Activated CD4-positive, alpha-beta T cell treated with anti-CD3 and anti-CD28 coated beads for 24 hours (primary cell): ENCODE data around the gene PROX1.

Source experiments
- DNase-seq, 2 donors: peaks; one replicate each; pipeline ENCODE4 v3.0.0-alpha.2; 2020; ENCODE audit warnings: low read depth in 2 of 2

PROX1 gene, protein sequence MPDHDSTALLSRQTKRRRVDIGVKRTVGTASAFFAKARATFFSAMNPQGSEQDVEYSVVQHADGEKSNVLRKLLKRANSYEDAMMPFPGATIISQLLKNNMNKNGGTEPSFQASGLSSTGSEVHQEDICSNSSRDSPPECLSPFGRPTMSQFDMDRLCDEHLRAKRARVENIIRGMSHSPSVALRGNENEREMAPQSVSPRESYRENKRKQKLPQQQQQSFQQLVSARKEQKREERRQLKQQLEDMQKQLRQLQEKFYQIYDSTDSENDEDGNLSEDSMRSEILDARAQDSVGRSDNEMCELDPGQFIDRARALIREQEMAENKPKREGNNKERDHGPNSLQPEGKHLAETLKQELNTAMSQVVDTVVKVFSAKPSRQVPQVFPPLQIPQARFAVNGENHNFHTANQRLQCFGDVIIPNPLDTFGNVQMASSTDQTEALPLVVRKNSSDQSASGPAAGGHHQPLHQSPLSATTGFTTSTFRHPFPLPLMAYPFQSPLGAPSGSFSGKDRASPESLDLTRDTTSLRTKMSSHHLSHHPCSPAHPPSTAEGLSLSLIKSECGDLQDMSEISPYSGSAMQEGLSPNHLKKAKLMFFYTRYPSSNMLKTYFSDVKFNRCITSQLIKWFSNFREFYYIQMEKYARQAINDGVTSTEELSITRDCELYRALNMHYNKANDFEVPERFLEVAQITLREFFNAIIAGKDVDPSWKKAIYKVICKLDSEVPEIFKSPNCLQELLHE

DNA sequence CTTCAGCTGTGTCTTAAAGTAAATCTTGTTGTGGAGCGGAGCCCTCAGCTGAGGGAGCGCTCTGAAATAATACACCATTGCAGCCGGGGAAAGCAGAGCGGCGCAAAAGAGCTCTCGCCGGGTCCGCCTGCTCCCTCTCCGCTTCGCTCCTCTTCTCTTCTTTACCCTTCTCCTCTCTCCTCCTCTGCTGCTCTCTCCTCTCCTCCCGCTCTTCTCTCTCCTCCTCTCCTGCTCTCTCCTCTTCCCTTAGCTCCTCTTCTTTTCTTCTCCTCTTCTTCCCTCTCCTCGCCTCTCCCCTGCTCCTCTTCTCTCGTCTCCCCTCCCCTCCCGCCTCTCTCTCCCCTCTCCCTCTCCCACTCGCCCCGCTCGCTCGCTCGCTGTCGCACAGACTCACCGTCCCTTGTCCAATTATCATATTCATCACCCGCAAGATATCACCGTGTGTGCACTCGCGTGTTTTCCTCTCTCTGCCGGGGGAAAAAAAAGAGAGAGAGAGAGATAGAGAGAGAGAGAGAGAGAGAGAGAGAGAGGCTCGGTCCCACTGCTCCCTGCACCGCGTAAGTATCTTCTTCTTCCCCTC, at the start of gene PROX1:
Gene PROX1 (plus strand): TSS at position 47 of the 580 bp plus-strand sequence. CDS start 8,563 bp downstream, outside the sequence.
- DNase-seq, result no peak

DNA sequence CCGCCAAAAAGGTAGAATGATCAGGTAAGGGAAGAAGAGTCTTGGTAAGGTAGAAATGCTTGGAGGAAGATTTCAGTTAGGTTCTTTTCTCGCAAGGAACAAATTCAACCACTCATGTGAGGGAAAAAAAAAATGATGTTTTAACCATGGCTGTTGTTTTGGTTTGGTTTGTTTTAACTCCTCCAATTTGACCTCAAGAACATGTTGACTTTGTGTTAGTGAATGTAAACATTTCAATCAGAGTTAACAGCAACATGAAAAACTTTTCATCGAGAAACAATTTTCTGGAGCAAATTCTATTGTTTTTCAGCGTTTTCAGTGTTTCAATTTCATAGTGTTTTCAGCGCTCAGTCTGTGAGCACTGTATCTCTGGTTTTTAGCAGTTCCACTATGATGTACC, 49.0 kb upstream of the PROX1 start:
- no peak for DNase-seq

DNA sequence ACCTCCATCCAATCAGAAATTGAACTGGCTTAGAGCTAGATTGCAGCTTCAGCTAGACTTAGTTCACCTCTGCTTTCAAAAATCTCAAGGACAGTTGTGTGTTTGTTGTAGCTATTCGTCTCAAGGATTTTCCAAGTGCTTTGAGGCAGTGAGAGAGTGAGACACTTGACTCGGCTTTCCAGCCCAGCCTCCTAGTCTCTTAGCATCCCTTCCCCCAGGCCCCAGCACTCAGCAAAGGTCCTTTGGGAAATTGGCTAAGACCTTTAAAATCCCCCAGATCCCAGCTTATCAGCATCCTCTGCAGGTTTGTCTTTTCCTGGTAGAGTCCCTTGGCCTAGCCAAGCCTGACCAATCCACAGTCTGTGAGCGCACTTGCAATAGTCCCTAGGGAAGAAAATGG, 47.9 kb upstream of the PROX1 start:
- DNase-seq, result no peak

DNA sequence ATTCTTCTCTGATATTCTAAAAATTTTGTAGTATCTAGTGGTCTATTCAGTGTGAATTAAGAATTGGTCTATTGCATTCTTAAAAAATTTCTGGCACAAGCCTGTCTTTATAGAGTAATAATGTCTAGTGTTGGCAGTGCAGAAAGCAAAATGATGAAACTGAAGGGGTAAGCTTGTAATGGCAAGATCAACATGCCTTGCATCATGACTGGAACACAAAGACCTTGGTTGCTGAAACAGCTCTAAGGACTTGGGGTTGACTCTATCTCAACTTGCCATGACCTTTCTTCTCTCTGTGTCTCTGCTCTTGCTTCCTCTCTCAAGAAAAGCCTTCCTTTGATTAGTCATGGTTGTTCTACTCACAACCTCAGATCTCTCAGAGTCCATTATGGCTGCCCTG, 46.8 kb upstream of the PROX1 start:
- no peak for DNase-seq

DNA sequence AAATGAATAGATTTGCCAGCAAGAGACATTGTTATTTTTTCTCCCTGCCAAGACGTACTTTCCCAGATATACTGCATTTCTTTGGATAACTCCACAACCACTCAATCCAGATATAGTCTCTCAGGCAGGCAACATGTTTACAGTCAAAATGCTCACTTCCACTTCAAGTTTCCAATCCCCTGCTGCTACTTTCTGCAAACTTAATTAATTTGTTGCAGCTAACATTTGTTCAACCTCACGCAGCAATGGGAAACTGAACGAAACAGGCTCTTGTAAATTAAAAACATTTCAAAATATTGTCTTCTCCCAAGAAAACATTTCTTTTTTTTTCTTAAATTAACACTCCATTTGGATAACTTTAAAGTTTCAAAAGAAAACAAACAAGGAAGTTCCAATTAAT, 45.7 kb upstream of the PROX1 start:
- no peak for DNase-seq

DNA sequence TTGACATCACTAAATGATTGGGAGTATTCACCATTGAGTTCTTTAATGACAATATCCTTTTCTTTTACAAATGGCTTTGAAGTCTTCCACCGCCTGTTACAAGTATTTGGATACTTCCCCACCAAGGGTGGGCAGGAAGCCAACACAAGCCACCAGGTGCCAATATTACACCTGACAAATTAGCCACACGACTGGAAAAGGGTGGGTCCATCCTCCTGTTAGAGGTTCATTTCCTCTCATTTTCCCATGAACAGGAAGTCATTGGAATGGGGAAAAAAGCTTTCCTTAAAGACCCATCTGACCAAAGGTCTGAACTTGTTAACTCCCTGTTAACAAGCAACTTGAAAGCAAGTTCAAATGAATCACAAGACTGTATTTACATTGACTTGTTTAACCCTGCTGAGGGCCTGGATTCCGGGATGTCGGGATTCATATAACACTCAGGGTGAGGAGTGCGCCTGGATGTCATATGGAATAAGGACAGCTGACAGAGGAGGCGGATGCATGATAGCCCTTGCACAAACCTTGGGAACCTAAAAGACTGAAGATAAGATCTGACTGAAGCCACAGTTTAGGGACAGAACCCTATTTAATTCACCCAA, 40.5 kb upstream of the PROX1 start:
- DNase-seq, result no peak

DNA sequence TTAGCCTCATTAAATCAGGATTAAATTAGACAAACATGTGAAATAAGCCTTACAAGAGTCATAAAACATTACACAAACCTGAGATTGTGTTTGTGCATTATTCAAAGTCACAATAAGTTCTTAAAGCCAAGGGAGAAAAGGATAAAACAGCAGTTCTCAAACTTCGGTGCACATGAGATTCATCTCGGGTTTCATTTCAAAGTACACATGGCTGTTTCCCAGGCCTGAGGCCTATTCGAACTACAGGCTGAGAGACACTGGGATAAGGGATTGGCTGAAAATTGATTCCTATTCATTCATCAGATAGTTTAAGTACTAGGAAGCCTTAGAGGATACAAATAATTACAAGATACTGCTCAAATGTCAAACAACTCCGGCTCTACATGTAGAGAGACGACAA, 35.9 kb upstream of the PROX1 start:
- no peak for DNase-seq

DNA sequence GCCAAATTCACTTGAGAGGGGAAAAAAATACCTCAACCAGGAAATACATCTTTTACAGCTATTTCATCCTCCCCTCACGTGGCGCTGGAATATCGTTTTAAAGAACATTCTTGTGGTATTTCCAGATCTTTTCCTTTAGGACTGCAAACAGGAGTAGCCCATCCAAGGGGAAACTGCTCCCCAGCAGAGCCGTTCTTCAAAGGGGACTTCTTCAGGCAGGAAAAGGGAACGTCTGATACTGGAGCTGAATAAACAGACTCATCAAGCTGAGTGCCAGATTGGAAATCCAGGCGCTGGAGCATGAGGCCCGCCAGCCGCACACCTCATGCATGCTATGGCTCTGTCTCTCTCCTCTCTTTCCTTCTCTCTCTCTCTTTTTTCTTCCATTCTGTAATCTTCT, 34.0 kb upstream of the PROX1 start:
- DNase-seq, result no peak

DNA sequence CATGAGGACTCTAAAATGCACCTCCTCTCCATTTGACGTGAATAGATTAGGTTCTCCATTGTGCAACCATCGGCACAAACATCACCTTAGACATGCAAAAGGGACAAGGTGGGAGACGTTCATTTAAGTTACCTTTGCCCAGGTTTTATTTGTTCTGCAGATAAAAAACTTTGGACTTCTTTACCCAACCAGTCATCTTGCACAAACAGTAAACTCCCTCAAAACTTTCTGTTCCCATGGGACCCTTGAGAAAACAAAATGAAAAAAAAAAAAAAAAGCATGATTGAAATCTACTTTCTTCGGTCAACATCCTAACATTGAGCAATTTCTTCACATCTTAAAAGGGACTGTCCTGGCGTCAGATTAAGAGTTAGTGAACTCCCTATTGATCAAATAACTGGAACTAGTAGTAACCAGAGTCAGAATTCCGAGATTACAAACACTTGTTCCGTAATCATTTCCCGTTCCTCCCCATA, 31.4 kb upstream of the PROX1 start:
- no peak for DNase-seq

DNA sequence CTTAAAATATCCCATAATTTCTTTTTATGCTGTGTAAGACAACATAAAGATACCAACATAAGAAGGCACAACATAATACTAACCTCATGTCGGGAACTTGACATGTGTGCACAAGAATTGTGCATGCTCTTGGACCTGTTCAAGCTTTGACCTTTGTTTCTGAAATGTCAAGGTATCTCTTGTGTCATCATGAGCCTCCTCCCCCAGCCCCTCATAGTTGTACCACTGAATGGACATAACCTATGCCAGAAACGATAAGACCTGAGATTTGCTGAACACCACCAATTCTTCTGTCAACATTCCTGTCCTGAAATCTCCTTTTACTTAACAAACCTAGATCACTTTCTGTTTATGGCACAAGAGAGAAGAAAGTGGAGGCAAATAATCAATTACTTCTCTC, 29.4 kb upstream of the PROX1 start:
- DNase-seq, result no peak

DNA sequence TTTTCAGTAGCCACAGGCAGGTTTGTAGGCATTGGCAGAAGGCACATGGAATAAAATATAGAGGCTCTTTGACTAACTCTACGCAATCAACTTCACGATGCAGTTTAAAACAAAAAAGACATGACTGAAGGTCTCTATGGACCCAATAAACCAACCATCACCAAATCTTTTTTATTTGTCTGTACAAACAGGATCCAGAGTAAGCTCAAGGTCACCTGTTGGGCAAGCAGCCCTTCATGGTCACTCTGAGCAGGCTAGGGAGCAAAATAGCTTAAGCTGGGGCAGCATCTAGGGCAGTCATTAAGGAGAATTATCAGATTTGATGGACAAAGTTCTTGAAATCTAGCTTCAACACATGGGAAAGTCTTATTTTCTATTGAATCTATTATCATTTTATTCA, 26.8 kb upstream of the PROX1 start:
- DNase-seq, result no peak

DNA sequence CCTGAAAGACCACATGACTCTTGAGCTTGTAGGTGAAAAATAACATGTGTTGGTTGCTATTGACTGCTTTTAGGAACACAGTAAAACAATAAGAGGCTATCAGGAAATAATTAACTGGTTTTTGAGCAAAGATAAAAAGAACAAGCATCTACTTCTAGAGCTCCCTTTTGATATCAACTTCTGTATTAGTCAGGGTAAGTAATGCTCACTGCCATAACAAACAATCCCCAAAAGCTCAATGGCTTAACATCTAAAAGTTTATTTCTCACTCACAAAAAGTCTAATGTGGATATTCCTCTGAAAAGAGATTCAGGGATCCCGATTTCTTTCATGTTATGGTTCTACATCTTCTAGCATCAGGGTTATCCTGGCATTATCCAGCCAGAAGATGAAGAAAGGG, 25.3 kb upstream of the PROX1 start:
- no peak for DNase-seq

DNA sequence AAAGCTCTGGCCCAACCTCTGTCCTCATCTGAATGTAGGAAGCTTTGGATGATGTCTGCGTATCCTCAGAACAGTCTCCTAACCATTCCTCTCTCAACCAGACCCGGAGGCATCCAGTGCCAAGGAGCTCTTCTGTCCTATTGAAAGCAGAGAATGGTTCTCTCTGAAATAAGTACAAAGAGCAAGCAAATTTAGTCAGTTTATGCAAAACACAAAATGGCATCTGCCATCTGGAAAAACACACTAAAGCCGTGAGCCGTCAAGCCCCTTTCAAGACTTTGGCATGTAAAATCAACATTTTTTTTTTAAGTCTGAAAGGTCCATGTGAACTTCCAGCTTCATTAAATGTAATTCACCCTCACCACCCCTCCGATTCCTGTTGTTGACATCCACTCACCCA, 21.7 kb upstream of the PROX1 start:
- DNase-seq, result no peak

DNA sequence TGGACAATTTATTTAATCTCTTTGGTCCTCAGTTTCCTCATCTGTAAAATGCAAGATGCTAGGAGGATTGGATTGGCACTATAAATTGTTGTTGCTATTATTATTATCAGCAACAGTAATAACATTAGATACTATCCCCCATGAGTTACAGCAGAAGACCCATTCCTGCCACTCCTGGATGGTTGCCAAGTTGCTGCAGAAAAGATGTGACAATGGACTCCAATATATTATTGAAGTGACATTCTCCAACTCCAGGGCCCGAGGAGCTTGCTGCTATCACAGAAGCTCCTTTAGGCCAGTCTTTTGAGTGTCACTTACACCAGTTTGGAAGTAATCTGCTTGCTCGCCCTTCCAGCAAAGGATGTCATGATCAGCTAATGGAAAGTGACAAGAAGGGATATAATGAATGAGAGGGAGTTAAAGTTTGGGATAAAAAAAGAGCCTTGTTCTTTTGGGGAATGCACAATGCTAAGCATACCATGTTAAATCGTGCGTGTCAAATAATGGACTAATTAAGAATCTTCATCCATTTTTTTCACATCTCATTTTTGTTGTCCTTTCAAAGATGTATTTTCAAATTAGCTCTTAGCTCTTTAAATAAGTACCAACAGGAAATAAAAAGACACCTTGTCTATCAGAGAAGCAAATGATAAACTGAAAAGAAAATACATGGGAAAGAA, 19.5 kb upstream of the PROX1 start:
- no peak for DNase-seq

DNA sequence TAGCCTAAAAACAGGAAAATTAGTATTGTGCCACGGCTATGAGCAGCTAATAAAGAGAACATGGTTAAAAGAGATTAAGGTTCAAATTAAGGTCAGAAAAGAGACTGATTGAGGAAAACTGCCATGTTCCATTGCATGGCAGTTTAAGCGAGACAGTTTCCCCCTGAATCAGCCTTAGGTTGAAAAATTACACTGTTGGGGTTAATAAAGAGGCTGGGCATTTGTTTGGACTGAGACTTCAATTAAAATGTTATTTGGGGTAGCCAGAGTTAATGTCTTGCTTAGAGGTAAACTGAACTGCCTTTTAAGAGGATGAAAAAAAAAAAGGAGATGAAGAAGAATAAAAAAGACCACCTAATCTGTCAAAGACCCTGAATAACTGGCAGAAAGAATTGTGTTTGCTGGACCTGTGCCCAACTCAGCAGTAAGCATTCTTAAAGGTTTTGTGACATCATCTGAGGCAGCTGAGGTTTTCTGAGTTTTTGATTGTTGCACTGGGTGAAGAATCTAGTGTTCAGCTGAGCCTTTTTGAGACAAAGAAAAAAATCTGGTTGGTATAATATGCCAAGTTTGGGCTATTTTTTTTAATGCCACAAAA, 17.7 kb upstream of the PROX1 start:
- DNase-seq, result no peak

DNA sequence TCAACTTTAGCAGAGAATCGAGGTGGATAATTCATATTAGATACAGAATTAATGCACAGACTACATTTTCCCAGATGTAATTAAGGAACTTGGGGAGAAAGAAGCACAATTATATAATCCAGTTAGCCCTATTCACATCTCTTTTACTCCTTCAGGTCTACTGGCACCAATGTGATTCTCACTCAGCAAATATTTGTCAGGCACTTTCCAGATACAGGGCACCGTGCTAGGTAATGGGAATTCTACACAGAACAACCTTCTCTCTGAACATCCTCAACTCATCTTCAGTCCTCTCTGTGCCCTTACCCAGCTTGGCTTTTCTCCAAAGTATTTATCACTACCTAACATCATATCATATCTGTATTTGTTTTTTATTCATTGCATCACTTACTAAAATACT, 15.6 kb upstream of the PROX1 start:
- DNase-seq, result no peak

DNA sequence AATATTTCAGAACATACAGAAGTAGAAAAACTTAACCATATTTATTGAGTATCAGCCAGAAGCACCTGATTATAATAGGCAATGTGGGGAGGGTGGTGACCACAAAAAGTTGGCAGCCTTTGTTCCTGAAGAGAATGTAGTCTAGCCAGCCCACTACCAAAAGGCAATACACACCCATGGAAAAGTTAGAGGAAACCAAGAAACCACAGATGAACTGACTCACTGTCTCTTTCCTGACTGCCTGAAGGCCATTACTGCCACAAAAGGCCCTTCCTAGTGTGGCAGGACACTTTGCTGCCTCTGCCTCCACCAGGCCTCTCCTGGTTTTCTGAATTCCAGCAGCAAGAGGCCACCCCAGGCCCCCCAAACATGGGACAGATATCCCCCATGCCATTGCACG, 14.6 kb upstream of the PROX1 start:
- DNase-seq, result no peak

DNA sequence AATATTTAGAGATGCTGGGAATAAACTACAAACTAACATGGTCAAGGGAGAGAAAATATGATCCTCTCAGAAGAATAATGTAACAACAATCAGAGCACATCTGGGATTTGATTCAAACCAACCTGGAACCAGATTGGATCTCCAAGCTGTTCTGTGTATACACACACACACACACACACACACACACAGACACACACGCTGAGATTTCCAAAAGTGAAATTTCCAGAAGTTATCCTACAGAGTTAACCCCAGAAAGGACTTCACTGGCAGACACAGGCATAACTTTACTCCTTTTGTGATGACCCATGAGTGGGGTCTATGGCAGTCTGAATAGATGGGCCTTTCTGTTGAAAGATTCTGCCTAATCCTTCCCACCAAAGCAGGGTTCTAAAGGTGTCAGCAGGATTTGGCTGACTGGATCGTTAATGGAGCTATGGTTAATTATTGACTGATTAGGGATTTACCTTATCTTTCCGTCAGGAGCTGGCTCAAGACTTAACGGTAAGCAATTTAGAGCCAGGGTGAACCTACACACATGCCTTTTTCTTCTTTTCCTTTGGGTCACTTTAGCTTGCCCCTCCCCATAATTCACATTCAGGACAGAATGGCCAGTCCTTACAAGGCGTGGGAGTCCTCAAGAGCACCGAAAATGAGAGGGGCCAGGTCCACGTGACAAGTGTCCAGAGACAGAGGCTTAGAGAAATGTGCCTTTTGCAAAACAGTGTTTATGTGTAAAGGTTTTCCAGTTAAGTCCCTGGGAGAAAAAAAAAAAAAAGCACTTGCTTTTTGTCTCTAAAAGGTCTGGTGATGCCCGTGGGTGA, 10.9 kb upstream of the PROX1 start:
- DNase-seq, result no peak

DNA sequence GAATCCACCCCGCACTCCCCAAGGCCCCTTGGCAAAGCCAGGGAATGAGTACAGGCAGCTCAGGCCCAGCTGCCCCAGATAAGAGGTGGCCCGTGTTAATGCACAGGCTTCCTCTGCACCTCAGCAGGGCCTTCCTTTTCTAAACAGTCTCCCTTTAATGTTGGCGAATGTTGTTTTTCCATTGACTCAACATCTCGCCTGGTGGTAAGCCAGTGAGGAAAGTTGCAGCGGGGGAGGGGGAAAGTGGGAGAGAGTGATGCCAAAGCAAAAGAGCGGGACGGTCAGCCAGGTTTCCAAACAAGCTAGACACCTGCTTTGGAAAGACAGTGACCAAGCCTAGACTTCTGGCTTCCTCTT, 10.3 kb upstream of the PROX1 start:
- DNase-seq, result no peak

DNA sequence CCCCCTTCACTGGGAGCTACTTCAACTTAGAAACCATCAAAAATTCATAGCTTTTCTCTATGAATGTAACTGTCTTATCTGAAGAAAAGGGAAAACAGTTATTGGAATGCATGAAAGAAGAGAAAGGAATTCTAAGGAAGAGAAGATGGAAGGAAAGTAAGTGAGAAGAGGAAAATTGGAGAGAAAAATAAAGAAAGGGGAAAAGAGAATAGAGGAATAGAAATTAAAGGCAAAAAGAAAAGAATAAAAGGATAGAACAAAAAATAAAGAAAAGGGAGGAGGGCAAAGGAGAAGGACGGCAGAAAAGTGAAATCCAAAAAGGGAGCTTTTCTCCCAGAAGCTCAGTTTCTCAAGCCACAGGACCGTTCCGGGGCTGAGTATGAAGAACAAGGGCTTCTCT, 9.9 kb upstream of the PROX1 start:
- DNase-seq, result no peak
